ENCODE measurements around the gene INF2.
"Not testable (repeated sequence)": the region's sequence is repeated elsewhere in the genome, so short reads cannot be mapped to it uniquely, and the experiment has no call there.

INF2 gene

DNA sequence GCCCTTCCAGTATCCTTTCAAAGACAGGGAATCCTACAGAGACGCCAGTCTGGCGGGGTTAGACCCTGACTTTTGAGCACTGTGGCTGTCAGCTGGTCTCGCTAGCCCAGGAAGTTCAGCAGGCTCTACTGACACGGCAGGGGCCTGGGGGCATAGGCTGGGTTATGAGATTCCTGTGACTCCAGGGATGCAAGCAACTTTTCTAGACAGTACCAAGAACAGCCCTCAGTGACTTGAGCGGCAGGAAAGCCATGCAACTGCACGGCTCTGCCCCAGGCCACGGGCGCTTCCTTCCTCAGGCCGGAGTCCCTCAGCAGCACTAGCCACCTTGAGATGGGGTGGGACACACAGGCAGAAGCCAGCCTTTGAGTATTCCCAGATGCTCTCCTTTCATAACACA, 58.5 kb downstream of the INF2 start:
- DNase-seq (ENCODE audit: low read depth), result no peak
- H3K4me3 ChIP-seq (ENCODE audit: low read depth, low read length), result no peak overlapping the region
- TF ChIP-seq, protein P1, sequence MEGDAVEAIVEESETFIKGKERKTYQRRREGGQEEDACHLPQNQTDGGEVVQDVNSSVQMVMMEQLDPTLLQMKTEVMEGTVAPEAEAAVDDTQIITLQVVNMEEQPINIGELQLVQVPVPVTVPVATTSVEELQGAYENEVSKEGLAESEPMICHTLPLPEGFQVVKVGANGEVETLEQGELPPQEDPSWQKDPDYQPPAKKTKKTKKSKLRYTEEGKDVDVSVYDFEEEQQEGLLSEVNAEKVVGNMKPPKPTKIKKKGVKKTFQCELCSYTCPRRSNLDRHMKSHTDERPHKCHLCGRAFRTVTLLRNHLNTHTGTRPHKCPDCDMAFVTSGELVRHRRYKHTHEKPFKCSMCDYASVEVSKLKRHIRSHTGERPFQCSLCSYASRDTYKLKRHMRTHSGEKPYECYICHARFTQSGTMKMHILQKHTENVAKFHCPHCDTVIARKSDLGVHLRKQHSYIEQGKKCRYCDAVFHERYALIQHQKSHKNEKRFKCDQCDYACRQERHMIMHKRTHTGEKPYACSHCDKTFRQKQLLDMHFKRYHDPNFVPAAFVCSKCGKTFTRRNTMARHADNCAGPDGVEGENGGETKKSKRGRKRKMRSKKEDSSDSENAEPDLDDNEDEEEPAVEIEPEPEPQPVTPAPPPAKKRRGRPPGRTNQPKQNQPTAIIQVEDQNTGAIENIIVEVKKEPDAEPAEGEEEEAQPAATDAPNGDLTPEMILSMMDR (conservative IDR thresholded peaks at IDR 0.05; ENCODE audit: low read depth, low read length), result no peak

DNA sequence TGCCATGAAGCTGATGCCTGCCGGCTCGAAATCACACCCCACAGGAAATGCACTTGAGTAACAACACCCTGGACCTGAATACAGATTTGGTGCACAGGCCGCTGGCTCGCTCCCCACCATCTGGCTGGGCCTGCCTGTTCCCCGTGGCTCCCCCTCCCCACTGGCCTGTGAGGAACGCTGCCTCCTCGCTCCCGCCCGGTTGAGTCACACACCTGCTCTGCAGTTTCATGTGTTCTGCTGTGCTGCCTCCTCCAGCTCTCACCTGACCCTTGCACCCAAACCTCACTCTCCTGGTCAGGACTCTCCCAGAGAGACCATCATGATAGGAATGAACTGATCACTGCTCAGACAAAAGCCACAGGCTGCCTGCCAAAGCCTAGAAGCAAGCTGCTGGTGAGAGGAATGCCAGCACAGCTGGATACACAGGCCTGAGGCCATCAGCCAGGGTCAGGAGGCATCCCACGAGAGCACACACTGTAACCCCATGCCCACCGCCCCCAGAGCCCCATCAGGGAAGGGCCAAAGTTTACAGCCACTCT, 59.8 kb downstream of the INF2 start:
- H3K4me3 ChIP-seq (ENCODE audit: low read depth, low read length), result no peak overlapping the region
- DNase-seq (ENCODE audit: low read depth), result peak; percentile 66
- TF ChIP-seq, protein P1 (conservative IDR thresholded peaks at IDR 0.05; ENCODE audit: low read depth, low read length), result no peak

DNA sequence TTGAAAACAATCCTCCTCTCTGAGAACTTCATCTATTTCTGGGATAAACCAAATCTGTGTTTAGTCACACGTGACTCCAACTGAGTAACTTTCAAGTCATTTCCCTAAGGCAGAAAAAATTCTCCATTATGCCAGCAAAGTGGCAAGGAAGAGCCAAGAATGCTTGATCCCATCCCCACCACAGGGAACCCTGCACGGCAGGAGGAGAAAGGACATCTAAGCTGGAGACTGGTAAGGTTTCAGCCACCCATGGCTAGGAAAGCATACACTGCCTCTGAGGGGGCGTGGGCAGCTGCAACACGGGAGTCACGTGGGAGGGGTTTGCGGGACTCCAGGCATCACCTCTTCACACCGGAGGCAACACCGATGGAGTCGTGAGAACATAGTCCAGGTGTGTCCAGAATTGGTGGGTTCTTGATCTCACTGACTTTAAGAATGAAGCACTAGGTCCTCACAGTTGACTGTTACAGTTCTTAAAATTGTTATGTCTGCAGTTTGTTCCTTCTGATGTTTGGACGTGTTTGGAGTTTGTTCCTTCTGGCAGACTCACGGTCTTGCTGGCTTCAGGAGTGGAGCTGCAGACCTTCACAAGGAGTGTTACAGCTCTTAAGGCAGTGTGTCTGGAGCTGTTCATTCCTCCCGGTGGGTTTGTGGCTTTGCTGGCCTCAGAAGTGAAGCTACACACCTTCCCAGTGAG, 60.8 kb downstream of the INF2 start:
- TF ChIP-seq, protein P1 (conservative IDR thresholded peaks at IDR 0.05; ENCODE audit: low read depth, low read length), result no peak
- H3K4me3 ChIP-seq (ENCODE audit: low read depth, low read length), result no peak overlapping the region
- DNase-seq (ENCODE audit: low read depth), result no peak

DNA sequence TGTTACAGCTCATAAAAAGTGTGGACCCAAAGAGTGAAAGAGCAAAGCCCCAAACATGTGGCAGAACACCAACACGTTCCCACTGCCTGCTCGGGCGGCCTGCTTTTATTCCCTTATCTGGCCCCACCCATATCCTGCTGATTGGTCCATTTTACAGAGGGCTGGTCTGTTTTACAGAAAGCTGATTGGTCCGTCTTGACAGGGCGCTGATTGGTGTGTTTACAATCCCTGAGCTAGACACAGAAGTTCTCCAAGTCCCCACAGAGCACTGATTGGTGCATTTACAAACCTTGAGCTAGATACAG, 61.3 kb downstream of the INF2 start:
- not testable (repeated sequence) for DNase-seq (ENCODE audit: low read depth)

DNA sequence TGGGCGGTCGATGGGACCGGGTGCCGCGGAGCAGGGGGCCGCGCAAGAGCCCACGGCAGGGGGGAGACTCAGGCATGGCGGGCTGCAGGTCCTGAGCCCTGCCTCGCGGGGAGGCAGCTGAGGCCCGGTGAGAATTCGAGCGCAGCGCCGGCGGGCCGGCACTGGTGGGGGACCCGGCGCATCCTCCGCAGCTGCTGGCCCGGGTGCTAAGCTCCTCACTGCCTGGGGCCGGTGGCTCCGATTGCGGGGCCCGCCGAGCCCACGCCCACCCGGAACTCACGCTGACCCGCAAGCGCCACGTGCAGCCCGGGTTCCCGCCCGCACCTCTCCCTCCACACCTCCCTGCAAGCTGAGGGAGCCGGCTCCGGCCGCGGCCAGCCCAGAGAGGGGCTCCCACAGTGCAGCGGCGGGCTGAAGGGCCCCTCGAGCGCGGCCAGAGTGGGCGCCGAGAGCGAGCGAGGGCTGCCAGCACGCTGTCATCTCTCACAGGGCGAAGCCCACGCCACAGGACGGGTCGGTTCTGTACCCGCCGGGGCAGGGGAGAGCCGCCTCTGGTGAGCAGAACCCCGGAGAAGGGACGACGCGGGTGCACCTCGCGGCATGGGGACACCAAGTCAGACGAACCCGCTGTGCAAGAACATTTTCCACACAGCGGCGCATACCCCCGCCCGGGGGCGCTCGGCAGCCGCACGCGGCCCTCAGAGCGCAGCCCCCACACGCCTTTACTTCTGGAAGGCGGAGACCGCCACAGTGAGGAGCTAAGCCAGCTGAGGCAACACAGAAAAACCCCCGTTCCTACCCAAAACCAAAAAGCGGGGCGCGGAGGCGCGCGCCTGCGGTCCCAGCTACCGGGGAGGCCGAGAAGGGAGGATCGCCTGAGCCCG, 62.4 kb downstream of the INF2 start:
- TF ChIP-seq, protein P1 (conservative IDR thresholded peaks at IDR 0.05; ENCODE audit: low read depth, low read length), result no peak
- H3K4me3 ChIP-seq (ENCODE audit: low read depth, low read length), result peak overlapping the region; percentile 99
- DNase-seq (ENCODE audit: low read depth), result no peak

More for the DNA sequence above, 61.3 kb downstream of the INF2 start:
- not testable (repeated sequence) for H3K4me3 ChIP-seq (ENCODE audit: low read depth, low read length)

DNA sequence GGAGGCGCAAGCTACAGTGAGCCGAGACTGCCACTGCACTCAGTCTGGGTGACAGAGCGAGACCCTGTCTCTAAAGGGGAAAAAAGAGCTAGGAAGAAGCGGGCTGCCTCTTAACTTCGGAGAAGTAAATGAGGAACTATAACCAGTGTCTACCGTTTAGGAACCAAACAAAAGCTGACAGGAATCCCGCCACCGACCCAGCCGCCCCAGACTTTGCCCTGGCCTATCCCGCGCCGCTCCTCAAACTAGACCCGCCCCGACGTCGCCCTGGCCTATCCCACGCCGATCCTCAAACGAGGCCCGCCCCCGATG, 63.0 kb downstream of the INF2 start:
- TF ChIP-seq, protein P1 (conservative IDR thresholded peaks at IDR 0.05; ENCODE audit: low read depth, low read length), result no peak
- peak overlapping the region; percentile 99 for H3K4me3 ChIP-seq (ENCODE audit: low read depth, low read length)
- DNase-seq (ENCODE audit: low read depth), result no peak

DNA sequence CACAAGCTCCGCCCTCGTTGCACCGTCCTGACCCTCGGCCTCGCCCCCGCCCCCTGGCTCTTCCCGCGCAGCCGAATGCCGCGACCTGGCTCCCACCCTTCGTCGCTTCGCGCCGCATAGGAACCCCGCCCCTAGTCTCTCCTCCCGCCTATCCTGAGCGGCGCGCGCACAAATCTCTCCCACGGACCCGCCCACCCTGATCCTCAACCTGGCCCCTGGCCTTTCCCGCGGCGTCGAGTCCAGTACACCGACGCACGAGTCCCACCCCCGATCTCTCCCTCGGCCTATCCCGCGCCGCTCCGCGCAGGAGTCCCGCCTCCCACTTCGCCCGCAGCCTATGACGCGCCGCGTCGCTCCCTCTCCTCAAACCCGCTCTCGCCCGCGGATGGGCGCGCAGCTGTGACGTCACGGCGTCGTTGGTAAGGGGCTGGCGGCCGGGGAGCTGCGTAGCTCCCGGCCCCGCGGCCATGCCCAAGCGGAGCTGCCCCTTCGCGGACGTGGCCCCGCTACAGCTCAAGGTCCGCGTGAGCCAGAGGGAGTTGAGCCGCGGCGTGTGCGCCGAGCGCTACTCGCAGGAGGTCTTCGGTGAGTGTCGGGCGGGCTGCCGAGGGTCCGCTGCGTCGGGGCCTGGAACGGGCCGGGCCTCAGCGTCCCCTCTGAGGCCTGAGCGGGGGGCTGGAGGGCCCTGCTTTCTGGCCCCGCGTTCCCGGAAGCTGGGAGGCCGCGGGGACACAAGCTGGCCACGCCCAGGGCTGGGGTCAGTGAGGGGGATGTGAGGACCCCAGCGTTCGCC, 63.5 kb downstream of the INF2 start, which contains the start of gene SIVA1:
TSS of gene SIVA1 (plus strand) at position 413 of the 793 bp plus-strand sequence. CDS start at position 468, 55 bp downstream.
- TF ChIP-seq, protein P1 (conservative IDR thresholded peaks at IDR 0.05; ENCODE audit: low read depth, low read length), result no peak
- H3K4me3 ChIP-seq (ENCODE audit: low read depth, low read length), result peak within 1 kb of the TSS; percentile 99
- DNase-seq (ENCODE audit: low read depth), result peak; percentile 99
